ENCODE measurements around the gene PIKFYVE. TPM values are rescaled to one million over a fixed set of nuclear protein-coding genes. Genes with fewer than 3 reads are reported as not detected.

PIKFYVE gene
- total RNA-seq = 63.9 TPM

GRCh38 chr2:208265801-208266552, at the start of gene PIKFYVE:
TSS of gene PIKFYVE (plus strand) at chr2:208266255. CDS start at chr2:208271520, 5,265 bp downstream.

GRCh38 chr2:208254871-208255556, 11.0 kb upstream of the PIKFYVE start, which contains the start of gene IDH1:
TSS of gene IDH1 (minus strand) at chr2:208255071. CDS start at chr2:208251551, 3,520 bp downstream.

GRCh38 chr2:208406474-208407451, 140.7 kb downstream of the PIKFYVE start, which contains the start of gene PTH2R:
TSS of gene PTH2R (plus strand) at chr2:208406792. CDS start at chr2:208407044, 252 bp downstream.

Other genes starting within 250 kb of the PIKFYVE start
- 68.9 TPM for gene PLEKHM3, start 240.7 kb upstream of the PIKFYVE start, total RNA-seq
- not detected for gene CRYGD, start 141.7 kb upstream of the PIKFYVE start, total RNA-seq
- not detected for gene CRYGC, start 136.4 kb upstream of the PIKFYVE start, total RNA-seq
- not detected for gene CRYGB, start 120.1 kb upstream of the PIKFYVE start, total RNA-seq
- gene CRYGA, start 102.7 kb upstream of the PIKFYVE start, total RNA-seq = not detected
- 21.0 TPM for gene C2orf80, start 76.2 kb upstream of the PIKFYVE start, total RNA-seq
- gene IDH1, start 11.2 kb upstream of the PIKFYVE start, total RNA-seq = 169 TPM
- gene PTH2R, start 140.5 kb downstream of the PIKFYVE start, total RNA-seq = 2.8 TPM